ENCODE data around the gene SEPTIN1. TPM values are rescaled to one million over a fixed set of nuclear protein-coding genes. Genes with fewer than 3 reads are reported as not detected.

The SEPTIN1 gene
- total RNA-seq, 2 donors from 2014 or later = 4.3 to 4.5 TPM

- Histone ChIP-seq H3K4me3 (no peak overlapping the region), H3K27ac (no peak overlapping the region), H3K36me3 (no peaks in the 10 kb centered on the region), H3K9me3 (no peaks in the 10 kb centered on the region), H3K27me3 (no peaks in the 10 kb centered on the region), H3K4me1 (peaks cover 17% of the 10 kb centered on the region), H3K9ac (ENCODE audit: low read depth in 2 of 2, low read length in 2 of 2) (no peak overlapping the region)
- intact Hi-C loops (cut with DNase I) = no loop called here
- TF ChIP-seq CTCF (IDR thresholded peaks at IDR 0.05) = no peak
- DNase-seq = no peak
Measured at GRCh38 chr16:30365200-30365599, 17.2 kb downstream of the SEPTIN1 start.

- Histone ChIP-seq H3K4me1 (no peaks in the 10 kb centered on the region), H3K27ac (no peak overlapping the region), H3K27me3 (no peaks in the 10 kb centered on the region), H3K36me3 (no peaks in the 10 kb centered on the region), H3K9ac (ENCODE audit: low read depth in 2 of 2, low read length in 2 of 2) (no peak overlapping the region), H3K9me3 (no peaks in the 10 kb centered on the region), H3K4me3 (no peak overlapping the region)
- no peak for DNase-seq
- no peak for TF ChIP-seq CTCF (IDR thresholded peaks at IDR 0.05)
- intact Hi-C loops (cut with DNase I) = no loop called here
Measured at GRCh38 chr16:30361180-30361579, 21.2 kb downstream of the SEPTIN1 start.

GRCh38 chr16:30359871-30360170 lies 22.5 kb downstream of the SEPTIN1 start:
- no peak for DNase-seq
- TF ChIP-seq CTCF (IDR thresholded peaks at IDR 0.05) = no peak
- H3K4me3 ChIP-seq = no peak overlapping the region
- H3K27me3 ChIP-seq = no peaks in the 10 kb centered on the region
- no peaks in the 10 kb centered on the region for H3K9me3 ChIP-seq
- no peak overlapping the region for H3K27ac ChIP-seq
- no peaks in the 10 kb centered on the region for H3K4me1 ChIP-seq
- intact Hi-C loops (cut with DNase I) = loop anchor here (10.0 kb wide), 1 partner anchor 265 kb away; the partner anchor contains the start of genes TBX6 and YPEL3
- no peak overlapping the region for H3K9ac ChIP-seq (ENCODE audit: low read depth in 2 of 2, low read length in 2 of 2)
- no peaks in the 10 kb centered on the region for H3K36me3 ChIP-seq

GRCh38 chr16:30358990-30359870 lies 23.1 kb downstream of the SEPTIN1 start:
- H3K36me3 ChIP-seq = no peaks in the 10 kb centered on the region
- no peak for DNase-seq
- no peak for TF ChIP-seq CTCF (IDR thresholded peaks at IDR 0.05)
- no peak overlapping the region for H3K4me3 ChIP-seq
- H3K4me1 ChIP-seq = peaks cover under 1% of the 10 kb centered on the region
- H3K9me3 ChIP-seq = no peaks in the 10 kb centered on the region
- no peaks in the 10 kb centered on the region for H3K27me3 ChIP-seq
- no peak overlapping the region for H3K27ac ChIP-seq
- intact Hi-C loops (cut with DNase I) = loop anchor here (10.0 kb wide), 1 partner anchor 264 kb away; the partner anchor contains the start of genes TBX6 and YPEL3
- no peak overlapping the region for H3K9ac ChIP-seq (ENCODE audit: low read depth in 2 of 2, low read length in 2 of 2)

- Histone ChIP-seq H3K9me3 (no peaks in the 10 kb centered on the region), H3K4me3 (no peak overlapping the region), H3K27ac (no peak overlapping the region), H3K36me3 (no peaks in the 10 kb centered on the region), H3K27me3 (no peaks in the 10 kb centered on the region), H3K9ac (ENCODE audit: low read depth in 2 of 2, low read length in 2 of 2) (no peak overlapping the region), H3K4me1 (peaks cover 7% of the 10 kb centered on the region)
- no peak for TF ChIP-seq CTCF (IDR thresholded peaks at IDR 0.05)
- no peak for DNase-seq
- intact Hi-C loops (cut with DNase I) = loop anchor here (10.0 kb wide), 1 partner anchor 264 kb away; the partner anchor contains the start of genes TBX6 and YPEL3
Measured at GRCh38 chr16:30358577-30358936, 23.8 kb downstream of the SEPTIN1 start.
